Progenitor cell of endocrine pancreas (in vitro differentiated cells): Measurements from ENCODE around the gene TRPM3. TPM values are rescaled to one million over a fixed set of nuclear protein-coding genes. Genes with fewer than 3 reads are reported as not detected.
"Not testable (repeated sequence)": the region's sequence is repeated elsewhere in the genome, so short reads cannot be mapped to it uniquely, and the experiment has no call there.

ENCODE experiments used
- DNase-seq: peaks from one replicate; pipeline ENCODE4 v3.0.0; 2021; ENCODE audit warnings: low spot score; ENCODE audit not compliant: unreplicated experiment
- H3K27ac Mint-ChIP-seq: 2 replicates; pipeline ENCODE4 v1.8.0; 2021; ENCODE audit warnings: mild to moderate bottlenecking, moderate library complexity, mixed read lengths
- H3K27me3 Mint-ChIP-seq: 2 replicates; pipeline ENCODE4 v1.8.0; 2021; ENCODE audit warnings: mixed read lengths
- H3K36me3 Mint-ChIP-seq: 2 replicates; pipeline ENCODE4 v1.8.0; 2022; ENCODE audit warnings: mixed read lengths; ENCODE audit not compliant: insufficient read depth
- H3K4me1 Mint-ChIP-seq: 2 replicates; pipeline ENCODE4 v1.8.0; 2021; ENCODE audit warnings: low read depth, mixed read lengths
- H3K4me3 Mint-ChIP-seq: 2 replicates; pipeline ENCODE4 v1.8.0; 2021; ENCODE audit warnings: low read depth, mild to moderate bottlenecking, moderate library complexity, mixed read lengths
- H3K9me3 Mint-ChIP-seq: 2 replicates; pipeline ENCODE4 v1.8.0; 2021; ENCODE audit warnings: low read depth, mixed read lengths
- total RNA-seq: library from RNA; stranded (reverse); gene quantifications from 2 replicates; pipeline ENCODE4 v1.2.1, GENCODE V29; 2021
- TF ChIP-seq, protein P1 (sequence below): fragments of 200-600 bp; sonication (generic); IDR thresholded peaks from one replicate; pipeline ENCODE4 v1.5.0; 2021; ENCODE audit warnings: antibody characterized with exemption, mild to moderate bottlenecking; ENCODE audit not compliant: unreplicated experiment

Gene TRPM3
- total RNA-seq, 1 donor from 2014 or later: 1.6 TPM

GRCh38 chr9:70747261-70747718 lies 374.1 kb downstream of the TRPM3 start:
- no peaks in the 10 kb centered on the region for H3K27me3 Mint-ChIP-seq
- H3K36me3 Mint-ChIP-seq: no peaks in the 10 kb centered on the region
- no peak for DNase-seq
- no peak overlapping the region for H3K4me3 Mint-ChIP-seq
- peaks cover 3% of the 10 kb centered on the region for H3K4me1 Mint-ChIP-seq
- H3K27ac Mint-ChIP-seq: no peak overlapping the region
- TF ChIP-seq, protein P1, sequence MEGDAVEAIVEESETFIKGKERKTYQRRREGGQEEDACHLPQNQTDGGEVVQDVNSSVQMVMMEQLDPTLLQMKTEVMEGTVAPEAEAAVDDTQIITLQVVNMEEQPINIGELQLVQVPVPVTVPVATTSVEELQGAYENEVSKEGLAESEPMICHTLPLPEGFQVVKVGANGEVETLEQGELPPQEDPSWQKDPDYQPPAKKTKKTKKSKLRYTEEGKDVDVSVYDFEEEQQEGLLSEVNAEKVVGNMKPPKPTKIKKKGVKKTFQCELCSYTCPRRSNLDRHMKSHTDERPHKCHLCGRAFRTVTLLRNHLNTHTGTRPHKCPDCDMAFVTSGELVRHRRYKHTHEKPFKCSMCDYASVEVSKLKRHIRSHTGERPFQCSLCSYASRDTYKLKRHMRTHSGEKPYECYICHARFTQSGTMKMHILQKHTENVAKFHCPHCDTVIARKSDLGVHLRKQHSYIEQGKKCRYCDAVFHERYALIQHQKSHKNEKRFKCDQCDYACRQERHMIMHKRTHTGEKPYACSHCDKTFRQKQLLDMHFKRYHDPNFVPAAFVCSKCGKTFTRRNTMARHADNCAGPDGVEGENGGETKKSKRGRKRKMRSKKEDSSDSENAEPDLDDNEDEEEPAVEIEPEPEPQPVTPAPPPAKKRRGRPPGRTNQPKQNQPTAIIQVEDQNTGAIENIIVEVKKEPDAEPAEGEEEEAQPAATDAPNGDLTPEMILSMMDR: no peak
- no peaks in the 10 kb centered on the region for H3K9me3 Mint-ChIP-seq

DNA sequence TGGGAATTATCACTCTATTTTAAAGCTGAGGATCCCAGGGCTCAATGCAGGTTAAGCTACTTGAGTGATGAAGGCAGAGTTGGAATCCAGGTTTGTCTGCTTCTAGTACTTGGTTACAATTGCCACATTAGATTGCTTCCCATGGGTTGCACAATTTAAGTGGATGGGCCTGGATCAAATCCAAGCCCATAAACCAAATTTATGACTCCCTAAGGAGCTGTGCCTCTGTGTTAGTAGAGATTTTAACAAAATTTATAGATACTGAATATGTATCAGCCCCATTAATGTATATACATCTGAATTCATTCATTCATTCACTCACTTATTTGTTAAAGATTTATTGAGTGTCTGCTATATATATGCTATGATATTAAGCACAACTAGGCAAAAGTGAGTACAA lies 374.7 kb downstream of the TRPM3 start:
- TF ChIP-seq, protein P1: no peak
- Mint-ChIP-seq H3K27me3 (no peaks in the 10 kb centered on the region), H3K4me1 (peaks cover 3% of the 10 kb centered on the region), H3K4me3 (no peak overlapping the region), H3K36me3 (no peaks in the 10 kb centered on the region), H3K27ac (no peak overlapping the region), H3K9me3 (no peaks in the 10 kb centered on the region)
- DNase-seq: no peak

GRCh38 chr9:70746316-70746715 lies 375.1 kb downstream of the TRPM3 start:
- Mint-ChIP-seq H3K27me3 (no peaks in the 10 kb centered on the region), H3K4me3 (no peak overlapping the region), H3K36me3 (no peaks in the 10 kb centered on the region), H3K27ac (no peak overlapping the region), H3K4me1 (peaks cover 3% of the 10 kb centered on the region), H3K9me3 (no peaks in the 10 kb centered on the region)
- DNase-seq: no peak
- TF ChIP-seq, protein P1: no peak

GRCh38 chr9:70724794-70725193 lies 396.6 kb downstream of the TRPM3 start:
- H3K4me1 Mint-ChIP-seq, DNase-seq, H3K4me3 Mint-ChIP-seq, H3K9me3 Mint-ChIP-seq, H3K27me3 Mint-ChIP-seq, H3K36me3 Mint-ChIP-seq, H3K27ac Mint-ChIP-seq: not testable (repeated sequence)

GRCh38 chr9:70724025-70724424 lies 397.4 kb downstream of the TRPM3 start:
- not testable (repeated sequence) for H3K36me3 Mint-ChIP-seq, H3K27me3 Mint-ChIP-seq, H3K4me1 Mint-ChIP-seq, H3K4me3 Mint-ChIP-seq, DNase-seq, H3K9me3 Mint-ChIP-seq, H3K27ac Mint-ChIP-seq

DNA sequence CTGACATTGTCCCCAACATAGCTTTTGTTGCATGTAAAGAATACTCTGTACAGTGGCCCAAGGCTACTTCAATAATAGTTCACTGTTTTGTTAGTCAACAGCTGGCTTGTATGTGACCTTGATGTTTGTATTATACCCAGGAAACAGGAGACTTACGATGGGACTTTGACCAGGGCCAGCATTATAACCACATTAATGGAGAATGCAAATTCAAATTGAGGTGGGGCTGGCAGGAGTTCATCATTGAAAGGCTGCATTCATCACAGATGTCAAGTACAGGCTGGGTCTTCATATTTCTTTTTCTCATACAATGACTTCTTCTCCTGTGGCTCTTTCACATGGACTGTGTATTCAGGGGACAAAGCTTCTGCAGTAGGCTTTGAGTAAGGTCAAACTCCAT lies 414.6 kb downstream of the TRPM3 start:
- DNase-seq, H3K9me3 Mint-ChIP-seq, H3K27ac Mint-ChIP-seq, H3K4me1 Mint-ChIP-seq, H3K4me3 Mint-ChIP-seq, H3K27me3 Mint-ChIP-seq, H3K36me3 Mint-ChIP-seq: not testable (repeated sequence)

GRCh38 chr9:70701163-70701562 lies 420.3 kb downstream of the TRPM3 start:
- no peak overlapping the region for H3K4me3 Mint-ChIP-seq
- DNase-seq: no peak
- no peak overlapping the region for H3K27ac Mint-ChIP-seq
- H3K27me3 Mint-ChIP-seq: no peaks in the 10 kb centered on the region
- H3K4me1 Mint-ChIP-seq: no peaks in the 10 kb centered on the region
- no peaks in the 10 kb centered on the region for H3K9me3 Mint-ChIP-seq
- TF ChIP-seq, protein P1: no peak
- no peaks in the 10 kb centered on the region for H3K36me3 Mint-ChIP-seq
